Stomach (tissue), 9 donors: ENCODE measurements around the gene CNTN4. TPM values are rescaled to one million over a fixed set of nuclear protein-coding genes. Genes with fewer than 3 reads are reported as not detected.

ENCODE experiments used
- DNase-seq, 2 donors: peaks; one replicate each; pipeline versions ENCODE4 v3.0.0 to v3.0.0-alpha.2; 2013 to 2019
- H3K27ac ChIP-seq, 5 donors: fragments of 200-600 bp in 4 of 5; sonication (generic) in 4 of 5; one replicate each; pipeline ENCODE4 v1.5.1; 2013 to 2019; ENCODE audit warnings: mild to moderate bottlenecking in 1 of 5, moderate library complexity in 1 of 5
- H3K27me3 ChIP-seq, 3 donors: fragments of 200-600 bp; sonication (generic); one replicate each; pipeline ENCODE4 v1.5.1; 2017 to 2019; ENCODE audit warnings: mixed run types in 1 of 3
- H3K36me3 ChIP-seq, 4 donors: fragments of 200-600 bp; sonication (generic); 1 replicate in 3 of 4; 2 replicates in 1 of 4; pipeline ENCODE4 v1.5.1; 2016 to 2019
- H3K4me1 ChIP-seq, 4 donors: fragments of 200-600 bp; sonication (generic); one replicate each; pipeline ENCODE4 v1.5.1; 2016 to 2019
- H3K4me3 ChIP-seq, 4 donors: fragments of 200-600 bp; sonication (generic) in 3 of 4; one replicate each; pipeline ENCODE4 v1.5.1; 2016 to 2019; ENCODE audit warnings: mild to moderate bottlenecking in 1 of 4
- H3K9me3 ChIP-seq, 4 donors: fragments of 200-600 bp; sonication (generic); one replicate each; pipeline ENCODE4 v1.5.1; 2016 to 2019
- EP300 ChIP-seq: sonication (generic); formaldehyde crosslinking; IDR thresholded peaks from one replicate; pipeline ENCODE4 v1.6.1; 2017; ENCODE audit warnings: antibody characterized with exemption
- POLR2A ChIP-seq, 4 donors: fragments of 450-650 bp; IDR thresholded peaks; one replicate each; pipeline ENCODE4 v1.6.1; 2016; ENCODE audit warnings: antibody characterized with exemption in 4 of 4, control low read depth in 2 of 4, mild to moderate bottlenecking in 1 of 4, moderate library complexity in 1 of 4
- POLR2AphosphoS5 ChIP-seq, 3 donors: sonication (generic); formaldehyde crosslinking; IDR thresholded peaks; one replicate each; pipeline ENCODE4 v1.6.1; 2016; ENCODE audit warnings: antibody characterized with exemption in 3 of 3
- WGBS, 5 donors: extraction: QIAGEN DNeasy Blood & Tissue Kit in 3 of 5; methylation state at CpG; one replicate each; pipeline versions ENCODE4 v1.1.5 to v1.1.7; 2013 to 2018; 5-methylcytosine and 5-hydroxymethylcytosine counted together
- intact Hi-C: fragments of 100-400 bp; cut with DNase I; formaldehyde crosslinking; loops from one replicate; pipeline ENCODE4 v1.15.1; 2023; ENCODE audit warnings: low total_unique reads
- polyA plus RNA-seq, 3 donors: library from polyadenylated mRNA; stranded (reverse); fragments of 200-250 nt; gene quantifications; one replicate each; pipeline ENCODE4 v1.2.3, GENCODE V29; 2013
- total RNA-seq, 5 donors: library from RNA; depleted of rRNA; stranded (reverse); fragments of >200 nt; gene quantifications; one replicate each; pipeline versions ENCODE4 v1.1.0 to v1.2.3, GENCODE V29; 2014 to 2016
- TF ChIP-seq, protein P1 (sequence below), 7 experiments: fragments of 450-650 bp in 4 of 7; fragments of 200-600 bp in 3 of 7; sonication (generic) in 3 of 7; IDR thresholded peaks; one replicate each; pipeline ENCODE4 v1.5.1; 2016 to 2019; ENCODE audit warnings: antibody characterized with exemption in 7 of 7, control low read depth in 2 of 7, mild to moderate bottlenecking in 1 of 7
- donor health status: healthy with polysubstance abuse.
- donor health status: Bipolar disorder and iron deficiency.
- donor health status: healthy.

Gene CNTN4
- total and polyA plus RNA-seq, 8 donors, result 0.45 to 97.0 (median 5.6) TPM

DNA sequence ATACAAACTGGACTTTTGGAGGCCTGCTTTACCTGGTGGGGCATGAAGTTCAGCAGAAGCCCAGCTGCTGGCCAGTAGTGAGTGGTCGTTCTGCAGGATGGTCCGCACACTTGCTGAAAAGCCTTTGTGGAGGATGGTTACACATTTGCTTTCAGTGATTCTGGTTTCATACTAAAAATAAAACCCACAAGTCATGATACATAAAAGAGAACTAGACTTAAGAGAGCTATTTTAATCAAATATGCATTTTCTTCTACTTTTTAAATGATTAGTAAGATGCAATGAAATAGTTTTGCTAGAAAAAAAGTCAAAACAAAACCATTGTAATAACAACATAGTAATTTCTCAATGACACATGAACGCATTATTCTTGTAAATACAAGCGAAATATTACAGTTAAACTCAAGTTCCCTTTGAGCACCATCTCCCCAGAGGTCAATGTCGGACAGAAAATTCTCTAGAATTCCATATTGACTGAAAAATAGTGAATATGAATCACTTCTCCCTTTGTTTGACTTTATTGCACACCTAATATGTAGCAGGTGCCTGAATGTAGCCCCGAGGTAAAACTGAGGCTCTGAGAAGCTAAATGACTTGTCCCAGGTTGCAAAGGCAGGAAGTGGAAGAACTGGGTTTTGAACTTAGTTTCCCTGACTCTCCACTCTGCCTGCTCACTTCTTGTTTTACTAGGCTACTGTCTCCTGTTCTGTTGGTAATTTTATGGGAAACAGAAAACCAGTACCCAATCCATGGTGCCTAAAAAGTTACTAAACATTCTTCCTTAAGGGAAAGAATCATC is 1003.2 kb downstream of the CNTN4 start:
- Histone ChIP-seq H3K27me3 (no peaks in the 10 kb centered on the region), H3K27ac (no peak overlapping the region), H3K9me3 (no peaks in the 10 kb centered on the region), H3K4me1 (no peaks in the 10 kb centered on the region), H3K36me3 (no peaks in the 10 kb centered on the region), H3K4me3 (no peak overlapping the region)
- intact Hi-C loops, result no loop called here
- WGBS, 5 donors, result 79 to 88% (median 82%) methylated on average over 6 of the region's 6 CpGs
- TF ChIP-seq POLR2A (IDR thresholded peaks at IDR 0.05) (no peak), POLR2AphosphoS5 (IDR thresholded peaks at IDR 0.05) (no peak), EP300 (no peak)
- TF ChIP-seq, protein P1, sequence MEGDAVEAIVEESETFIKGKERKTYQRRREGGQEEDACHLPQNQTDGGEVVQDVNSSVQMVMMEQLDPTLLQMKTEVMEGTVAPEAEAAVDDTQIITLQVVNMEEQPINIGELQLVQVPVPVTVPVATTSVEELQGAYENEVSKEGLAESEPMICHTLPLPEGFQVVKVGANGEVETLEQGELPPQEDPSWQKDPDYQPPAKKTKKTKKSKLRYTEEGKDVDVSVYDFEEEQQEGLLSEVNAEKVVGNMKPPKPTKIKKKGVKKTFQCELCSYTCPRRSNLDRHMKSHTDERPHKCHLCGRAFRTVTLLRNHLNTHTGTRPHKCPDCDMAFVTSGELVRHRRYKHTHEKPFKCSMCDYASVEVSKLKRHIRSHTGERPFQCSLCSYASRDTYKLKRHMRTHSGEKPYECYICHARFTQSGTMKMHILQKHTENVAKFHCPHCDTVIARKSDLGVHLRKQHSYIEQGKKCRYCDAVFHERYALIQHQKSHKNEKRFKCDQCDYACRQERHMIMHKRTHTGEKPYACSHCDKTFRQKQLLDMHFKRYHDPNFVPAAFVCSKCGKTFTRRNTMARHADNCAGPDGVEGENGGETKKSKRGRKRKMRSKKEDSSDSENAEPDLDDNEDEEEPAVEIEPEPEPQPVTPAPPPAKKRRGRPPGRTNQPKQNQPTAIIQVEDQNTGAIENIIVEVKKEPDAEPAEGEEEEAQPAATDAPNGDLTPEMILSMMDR (IDR thresholded peaks at IDR 0.05), result no peak
- no peak for DNase-seq

DNA sequence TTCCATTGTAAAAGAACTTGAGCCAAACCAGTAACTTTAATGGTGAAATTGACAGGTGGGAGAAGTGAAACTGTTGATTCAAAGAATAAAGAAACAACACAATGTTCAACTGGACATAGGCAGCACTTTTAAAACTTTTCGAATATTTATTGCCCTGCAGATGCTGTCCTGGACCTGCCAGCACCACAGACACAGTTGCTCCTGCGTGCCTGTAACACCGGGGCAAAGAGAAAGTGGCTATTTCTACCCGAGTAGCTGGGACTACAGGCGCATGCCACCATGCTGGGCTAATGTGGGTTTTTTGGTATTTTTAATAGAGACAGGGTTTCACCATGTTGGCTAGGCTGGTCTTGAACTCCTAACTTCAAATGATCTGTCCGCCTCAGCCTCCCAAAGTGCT is 1004.1 kb downstream of the CNTN4 start:
- Histone ChIP-seq H3K9me3 (no peaks in the 10 kb centered on the region), H3K36me3 (no peaks in the 10 kb centered on the region), H3K4me1 (no peaks in the 10 kb centered on the region), H3K27ac (no peak overlapping the region), H3K27me3 (no peaks in the 10 kb centered on the region), H3K4me3 (no peak overlapping the region)
- intact Hi-C loops, result no loop called here
- TF ChIP-seq POLR2AphosphoS5 (IDR thresholded peaks at IDR 0.05), result no peak
- no peak for TF ChIP-seq EP300
- no peak for TF ChIP-seq POLR2A (IDR thresholded peaks at IDR 0.05)
- TF ChIP-seq, protein P1 (IDR thresholded peaks at IDR 0.05), result no peak
- no peak for DNase-seq
- 87 to 91% (median 90%) methylated on average over 6 of the region's 6 CpGs for WGBS, 5 donors

DNA sequence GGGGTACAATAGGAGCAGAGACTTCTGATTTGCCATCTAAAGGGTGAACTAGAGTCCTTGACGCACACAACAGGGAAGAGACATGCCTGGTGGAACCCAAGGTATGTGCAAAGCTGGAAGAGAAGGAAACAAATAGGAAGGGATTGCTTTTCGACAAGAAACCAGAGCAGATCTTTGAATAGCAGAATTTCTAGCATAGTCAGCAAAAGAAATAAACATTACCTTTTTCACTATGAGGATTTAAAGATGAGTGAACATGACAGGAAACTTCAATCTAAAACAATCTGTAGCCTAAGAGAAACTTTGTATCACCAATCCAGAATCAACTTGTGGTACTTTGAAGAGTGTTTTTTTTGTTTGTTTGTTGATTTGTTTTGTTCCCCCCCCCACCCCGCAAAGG is 1006.6 kb downstream of the CNTN4 start:
- 89 to 98% (median 89%) methylated on average over 3 of the region's 3 CpGs for WGBS, 5 donors
- no peak overlapping the region for H3K27ac ChIP-seq
- H3K36me3 ChIP-seq, result no peaks in the 10 kb centered on the region
- H3K4me1 ChIP-seq, result peaks cover 0 to 6% (median 3%) of the 10 kb centered on the region in 4 donors
- H3K4me3 ChIP-seq, result no peak overlapping the region
- no peaks in the 10 kb centered on the region for H3K9me3 ChIP-seq
- TF ChIP-seq, protein P1 (IDR thresholded peaks at IDR 0.05), result no peak
- no peak for TF ChIP-seq POLR2AphosphoS5 (IDR thresholded peaks at IDR 0.05)
- TF ChIP-seq EP300, result no peak
- TF ChIP-seq POLR2A (IDR thresholded peaks at IDR 0.05), result no peak
- H3K27me3 ChIP-seq, result no peaks in the 10 kb centered on the region
- intact Hi-C loops, result no loop called here
- DNase-seq, result no peak

DNA sequence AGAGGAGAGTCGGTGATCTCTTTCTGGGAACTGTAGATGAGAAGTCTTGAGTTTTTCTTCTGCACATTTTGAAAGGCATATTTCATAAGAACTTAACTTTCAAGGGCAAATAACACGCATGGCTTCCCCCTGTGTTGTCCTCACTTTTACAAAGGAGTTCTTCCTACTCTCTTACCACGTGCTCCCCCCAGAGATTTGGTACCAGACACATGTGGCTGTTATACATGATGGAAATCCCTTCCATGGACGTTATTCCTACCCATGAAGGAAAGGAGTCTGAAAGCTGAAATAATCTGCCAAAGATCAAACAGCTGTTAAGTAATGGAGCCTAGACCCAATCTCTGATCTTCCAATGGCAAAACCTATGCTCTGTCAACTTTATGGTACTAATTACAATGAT is 1007.1 kb downstream of the CNTN4 start:
- no peak for TF ChIP-seq EP300
- H3K4me1 ChIP-seq, result peaks cover 0 to 12% (median 5%) of the 10 kb centered on the region in 4 donors
- no peak overlapping the region for H3K27ac ChIP-seq
- H3K27me3 ChIP-seq, result no peaks in the 10 kb centered on the region
- H3K36me3 ChIP-seq, result no peaks in the 10 kb centered on the region
- 61 to 85% (median 74%) methylated on average over 4 of the region's 4 CpGs for WGBS, 5 donors
- DNase-seq, result no peak
- H3K4me3 ChIP-seq, result no peak overlapping the region
- intact Hi-C loops, result no loop called here
- no peaks in the 10 kb centered on the region for H3K9me3 ChIP-seq

DNA sequence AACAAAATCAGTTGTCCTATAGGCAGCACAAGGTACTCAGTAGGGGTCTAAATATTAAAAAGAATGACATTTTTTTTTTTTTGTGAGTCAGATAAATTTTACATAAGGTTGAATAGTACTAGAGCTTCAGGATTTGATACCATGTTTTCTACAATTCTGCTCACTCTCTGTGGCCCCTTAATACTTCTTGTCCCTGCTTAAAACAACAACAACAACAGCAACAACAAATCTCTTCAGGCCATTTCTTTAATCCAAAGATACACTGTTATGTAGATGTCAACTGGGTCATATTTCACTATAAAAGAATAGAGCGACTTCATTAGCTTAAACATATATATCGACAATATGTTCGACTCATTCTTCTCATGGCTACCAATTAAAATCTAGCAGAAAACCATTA is 1008.5 kb downstream of the CNTN4 start:
- peaks cover 0 to 12% (median 5%) of the 10 kb centered on the region in 4 donors for H3K4me1 ChIP-seq
- intact Hi-C loops, result no loop called here
- H3K9me3 ChIP-seq, result no peaks in the 10 kb centered on the region
- no peaks in the 10 kb centered on the region for H3K27me3 ChIP-seq
- 94 to 98% (median 97%) methylated on average over 3 of the region's 3 CpGs for WGBS, 5 donors
- H3K4me3 ChIP-seq, result no peak overlapping the region
- no peak for TF ChIP-seq POLR2AphosphoS5 (IDR thresholded peaks at IDR 0.05)
- TF ChIP-seq, protein P1 (IDR thresholded peaks at IDR 0.05), result no peak
- no peak for TF ChIP-seq EP300
- no peak for TF ChIP-seq POLR2A (IDR thresholded peaks at IDR 0.05)
- no peak for DNase-seq
- H3K36me3 ChIP-seq, result no peaks in the 10 kb centered on the region
- H3K27ac ChIP-seq, result no peak overlapping the region
